Omental fat pad (tissue), 4 donors: Measurements from ENCODE around the gene RBM34. TPM values are rescaled to one million over a fixed set of nuclear protein-coding genes. Genes with fewer than 3 reads are reported as not detected.

Experiments
- ATAC-seq: fragments of 150-250 bp; one replicate; pipeline ENCODE4 v1.9.1; 2016; ENCODE audit warnings: mild to moderate bottlenecking, moderate library complexity; ENCODE audit not compliant: low FRiP score
- DNase-seq: peaks from one replicate; pipeline ENCODE4 v3.0.0-alpha.2; 2019; ENCODE audit warnings: low spot score
- total RNA-seq, 4 donors: library from RNA; depleted of rRNA; stranded (reverse); fragments of >200 nt; gene quantifications; one replicate each; pipeline ENCODE4 v1.1.0, GENCODE V29; 2016
- TF ChIP-seq, protein P1 (sequence below), 3 donors: fragments of 450-650 bp; IDR thresholded peaks; one replicate each; pipeline ENCODE4 v1.5.1; 2016 to 2017; ENCODE audit warnings: antibody characterized with exemption in 3 of 3, mild to moderate bottlenecking in 3 of 3, moderate library complexity in 2 of 3

RBM34 gene
- total RNA-seq, 4 donors from 2014 or later, result 34.0 to 39.3 (median 36.5) TPM

DNA sequence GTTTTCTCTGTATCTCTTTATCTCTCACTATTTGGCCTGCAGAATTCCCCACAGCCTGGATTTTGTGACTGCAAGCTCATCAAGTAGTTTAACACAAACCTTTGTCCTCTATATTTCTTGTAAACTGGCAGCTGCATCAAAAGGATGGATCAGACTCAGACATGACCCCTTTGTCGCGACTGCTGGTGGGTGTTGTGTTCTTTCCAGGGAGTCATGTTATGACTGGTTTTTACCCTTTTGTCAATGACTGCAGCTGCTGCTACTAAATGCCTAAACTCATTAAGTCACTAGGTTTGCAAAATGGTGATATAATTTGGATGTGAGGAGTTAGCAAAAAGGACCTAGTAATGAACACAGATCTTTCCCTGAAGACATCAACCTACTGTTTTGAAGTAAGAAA, 22.2 kb downstream of the RBM34 start:
- TF ChIP-seq, protein P1, sequence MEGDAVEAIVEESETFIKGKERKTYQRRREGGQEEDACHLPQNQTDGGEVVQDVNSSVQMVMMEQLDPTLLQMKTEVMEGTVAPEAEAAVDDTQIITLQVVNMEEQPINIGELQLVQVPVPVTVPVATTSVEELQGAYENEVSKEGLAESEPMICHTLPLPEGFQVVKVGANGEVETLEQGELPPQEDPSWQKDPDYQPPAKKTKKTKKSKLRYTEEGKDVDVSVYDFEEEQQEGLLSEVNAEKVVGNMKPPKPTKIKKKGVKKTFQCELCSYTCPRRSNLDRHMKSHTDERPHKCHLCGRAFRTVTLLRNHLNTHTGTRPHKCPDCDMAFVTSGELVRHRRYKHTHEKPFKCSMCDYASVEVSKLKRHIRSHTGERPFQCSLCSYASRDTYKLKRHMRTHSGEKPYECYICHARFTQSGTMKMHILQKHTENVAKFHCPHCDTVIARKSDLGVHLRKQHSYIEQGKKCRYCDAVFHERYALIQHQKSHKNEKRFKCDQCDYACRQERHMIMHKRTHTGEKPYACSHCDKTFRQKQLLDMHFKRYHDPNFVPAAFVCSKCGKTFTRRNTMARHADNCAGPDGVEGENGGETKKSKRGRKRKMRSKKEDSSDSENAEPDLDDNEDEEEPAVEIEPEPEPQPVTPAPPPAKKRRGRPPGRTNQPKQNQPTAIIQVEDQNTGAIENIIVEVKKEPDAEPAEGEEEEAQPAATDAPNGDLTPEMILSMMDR (IDR thresholded peaks at IDR 0.05), result no peak
- no peak for ATAC-seq

GRCh38 chr1:235136111-235136510, 24.9 kb downstream of the RBM34 start:
- no peak for DNase-seq
- ATAC-seq, result no peak
- TF ChIP-seq, protein P1 (IDR thresholded peaks at IDR 0.05), result no peak

More for the DNA sequence above, 22.2 kb downstream of the RBM34 start:
- DNase-seq, result no peak

DNA sequence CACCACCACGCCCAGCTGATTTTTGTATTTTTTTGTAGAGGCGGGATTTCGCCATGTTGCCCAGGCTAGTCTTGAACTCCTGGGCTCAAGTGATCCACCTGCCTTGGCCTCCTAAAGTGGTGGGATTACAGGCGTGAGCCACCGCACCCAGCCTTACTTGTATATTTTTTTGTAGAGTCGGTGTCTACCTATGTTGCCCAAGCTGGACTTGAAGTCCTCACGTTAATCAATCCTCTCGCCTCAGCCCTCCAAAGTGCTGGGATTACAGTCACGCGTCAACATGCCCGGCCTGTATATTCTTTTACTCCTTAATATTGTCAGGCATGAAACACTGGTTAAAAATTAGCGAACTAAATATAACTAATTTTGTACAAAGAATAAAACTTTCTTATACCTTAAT, 26.9 kb downstream of the RBM34 start:
- ATAC-seq (no peak), DNase-seq (no peak)
- TF ChIP-seq, protein P1 (IDR thresholded peaks at IDR 0.05), result no peak

DNA sequence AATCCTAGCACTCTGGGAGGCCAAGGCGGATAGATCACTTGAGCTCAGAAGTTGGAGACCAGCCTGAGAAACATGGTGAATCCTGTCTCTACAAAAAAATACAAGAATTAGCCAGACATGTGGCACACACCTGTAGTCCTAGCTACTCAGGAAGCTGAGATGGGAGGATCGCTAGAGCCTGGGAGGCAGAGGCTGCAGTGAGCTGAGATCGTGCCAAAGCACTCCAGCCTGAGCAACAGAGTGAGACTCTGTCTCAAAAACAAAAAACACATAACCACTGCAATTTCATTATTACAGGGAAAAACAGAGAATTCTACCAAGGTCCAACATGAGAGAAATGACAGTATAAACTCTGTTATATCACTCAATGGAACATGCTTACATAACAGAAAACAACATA, 28.0 kb downstream of the RBM34 start:
- no peak for ATAC-seq
- TF ChIP-seq, protein P1 (IDR thresholded peaks at IDR 0.05), result no peak
- no peak for DNase-seq

DNA sequence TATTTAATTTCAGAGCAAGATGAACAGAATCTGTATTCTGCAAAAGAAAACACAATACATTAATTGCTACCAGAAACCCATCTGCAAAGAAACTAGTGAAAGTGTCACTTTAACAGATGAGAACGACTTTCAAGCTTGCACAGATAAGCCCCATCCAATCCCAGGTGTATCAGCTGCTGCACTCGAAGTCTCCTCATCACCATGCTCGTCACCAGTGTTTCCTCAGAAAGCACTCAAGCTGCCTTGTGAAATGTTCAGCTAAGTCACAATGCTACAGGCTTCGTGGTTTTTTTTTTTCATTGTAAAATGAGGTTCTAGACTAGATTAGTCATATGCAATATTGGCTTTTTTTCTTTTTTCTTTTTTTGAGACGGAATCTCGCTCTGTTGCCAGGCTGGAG, 29.1 kb downstream of the RBM34 start:
- ATAC-seq, result no peak

GRCh38 chr1:235130766-235131270, 30.2 kb downstream of the RBM34 start:
- ATAC-seq, result no peak
- no peak for DNase-seq
- TF ChIP-seq, protein P1 (IDR thresholded peaks at IDR 0.05), result no peak

More for the DNA sequence above, 29.1 kb downstream of the RBM34 start:
- TF ChIP-seq, protein P1 (IDR thresholded peaks at IDR 0.05), result no peak
- no peak for DNase-seq

DNA sequence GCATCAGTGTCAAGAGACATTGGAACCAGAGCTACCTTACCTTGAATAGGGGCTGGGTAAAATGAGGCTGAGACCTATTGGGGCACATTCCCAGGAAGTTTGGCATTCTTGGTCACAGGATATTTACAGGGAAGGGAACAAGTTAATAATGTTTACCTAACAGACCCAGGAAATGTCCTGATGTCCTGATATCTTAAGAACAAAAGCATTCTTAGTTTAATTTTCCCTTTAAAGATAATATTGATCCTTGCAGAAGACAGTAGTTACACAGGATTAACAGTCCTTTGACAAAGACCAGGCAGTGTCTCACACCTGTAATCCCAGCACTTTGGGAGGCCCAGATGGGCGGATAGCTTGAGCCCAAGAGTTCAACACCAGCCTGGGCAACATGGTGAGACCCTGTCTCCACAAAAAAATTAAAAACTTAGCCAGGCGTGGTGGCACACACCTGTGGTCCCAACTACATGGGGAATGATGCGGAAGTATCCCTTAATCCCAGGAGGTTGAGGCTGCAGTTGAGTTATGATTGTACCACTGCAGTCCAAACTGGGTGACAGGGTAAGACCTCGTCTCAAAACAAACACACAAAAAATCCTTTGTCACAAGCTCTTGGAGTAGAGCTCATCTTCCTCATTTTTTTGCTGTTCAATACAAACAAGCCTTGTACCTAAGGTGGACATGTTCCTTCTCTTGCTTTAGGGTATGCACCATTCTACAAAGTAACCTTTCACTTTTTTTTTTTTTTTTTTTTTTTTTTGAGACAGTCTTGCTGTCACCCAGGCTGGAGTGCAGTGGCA, 31.1 kb downstream of the RBM34 start:
- ATAC-seq, result no peak
- DNase-seq, result no peak
- TF ChIP-seq, protein P1 (IDR thresholded peaks at IDR 0.05), result no peak
